HEK293 (cell line): ENCODE data around the gene SCTR.

Source experiments
- FEZF1 ChIP-seq: fragments of 450-650 bp; formaldehyde crosslinking; IDR thresholded peaks from 2 replicates; pipeline ENCODE4 v1.5.1; 2016; ENCODE audit warnings: missing biosample characterization, missing genetic modification characterization
- GLI2 ChIP-seq: fragments of 450-650 bp; formaldehyde crosslinking; IDR thresholded peaks from 2 replicates; pipeline ENCODE4; 2017; ENCODE audit warnings: missing biosample characterization, missing genetic modification characterization, low read depth, borderline replicate concordance
- HIC1 ChIP-seq: fragments of 450-650 bp; formaldehyde crosslinking; IDR thresholded peaks from 2 replicates; pipeline ENCODE4 v1.5.1; 2016; ENCODE audit warnings: missing biosample characterization, missing genetic modification characterization
- HOXA7 ChIP-seq: sonication (generic); formaldehyde crosslinking; IDR thresholded peaks from 2 replicates; pipeline ENCODE4 v1.8.1; 2022; ENCODE audit warnings: missing genetic modification reagents, borderline replicate concordance
- IKZF3 ChIP-seq: fragments of 450-650 bp; IDR thresholded peaks from 2 replicates; pipeline ENCODE4 v1.5.0; 2018; ENCODE audit warnings: missing biosample characterization, mild to moderate bottlenecking, missing genetic modification characterization, moderate library complexity
- KLF10 ChIP-seq: fragments of 450-650 bp; IDR thresholded peaks from 2 replicates; pipeline ENCODE4 v1.5.1; 2018; ENCODE audit warnings: missing biosample characterization, mild to moderate bottlenecking, missing genetic modification characterization
- KLF9 ChIP-seq: fragments of 450-650 bp; formaldehyde crosslinking; IDR thresholded peaks from 2 replicates; pipeline ENCODE4 v1.5.1; 2016; ENCODE audit warnings: missing biosample characterization, missing genetic modification characterization, low read depth
- MZF1 ChIP-seq: fragments of 450-650 bp; formaldehyde crosslinking; IDR thresholded peaks from 2 replicates; pipeline ENCODE4 v1.5.1; 2017; ENCODE audit warnings: missing biosample characterization, missing genetic modification characterization, borderline replicate concordance
- OSR2 ChIP-seq: fragments of 450-650 bp; formaldehyde crosslinking; IDR thresholded peaks from 2 replicates; pipeline ENCODE4 v1.5.1; 2016; ENCODE audit warnings: missing biosample characterization, missing genetic modification characterization
- PRDM6 ChIP-seq: fragments of 450-650 bp; formaldehyde crosslinking; IDR thresholded peaks from 2 replicates; pipeline ENCODE4 v1.5.1; 2017; ENCODE audit warnings: missing biosample characterization, missing genetic modification characterization
- SP3 ChIP-seq: fragments of 450-650 bp; formaldehyde crosslinking; IDR thresholded peaks from 2 replicates; pipeline ENCODE4 v1.5.1; 2016; ENCODE audit warnings: missing biosample characterization, missing genetic modification characterization
- ZBTB1 ChIP-seq: fragments of 450-650 bp; formaldehyde crosslinking; IDR thresholded peaks from 2 replicates; pipeline ENCODE4 v1.5.1; 2016; ENCODE audit warnings: missing biosample characterization, missing genetic modification characterization
- ZBTB44 ChIP-seq: fragments of 450-650 bp; IDR thresholded peaks from 2 replicates; pipeline ENCODE4 v1.5.1; 2018; ENCODE audit warnings: missing biosample characterization, mild to moderate bottlenecking, missing genetic modification characterization
- ZBTB48 ChIP-seq: fragments of 450-650 bp; formaldehyde crosslinking; IDR thresholded peaks from 2 replicates; pipeline ENCODE4 v1.5.1; 2016; ENCODE audit warnings: missing biosample characterization, missing genetic modification characterization
- ZFHX2 ChIP-seq: fragments of 450-650 bp; formaldehyde crosslinking; conservative IDR thresholded peaks from 2 replicates; pipeline ENCODE4 v1.5.1; 2016; ENCODE audit warnings: missing biosample characterization, missing genetic modification characterization
- ZNF112 ChIP-seq: fragments of 450-650 bp; formaldehyde crosslinking; IDR thresholded peaks from 2 replicates; pipeline ENCODE4 v1.5.0; 2017; ENCODE audit warnings: missing biosample characterization, missing genetic modification characterization
- ZNF146 ChIP-seq: fragments of 450-650 bp; formaldehyde crosslinking; IDR thresholded peaks from 2 replicates; pipeline ENCODE4 v1.5.1; 2016; ENCODE audit warnings: missing biosample characterization, missing genetic modification characterization
- ZNF157 ChIP-seq: fragments of 450-650 bp; formaldehyde crosslinking; IDR thresholded peaks from 2 replicates; pipeline ENCODE4 v1.5.1; 2016; ENCODE audit warnings: missing biosample characterization, missing genetic modification characterization
- ZNF169 ChIP-seq: fragments of 450-650 bp; formaldehyde crosslinking; IDR thresholded peaks from 2 replicates; pipeline ENCODE4 v1.5.1; 2016; ENCODE audit warnings: missing biosample characterization, missing genetic modification characterization
- ZNF221 ChIP-seq: fragments of 450-650 bp; formaldehyde crosslinking; IDR thresholded peaks from 2 replicates; pipeline ENCODE4 v1.5.1; 2017; ENCODE audit warnings: missing biosample characterization, missing genetic modification characterization, borderline replicate concordance
- ZNF223 ChIP-seq: fragments of 450-650 bp; formaldehyde crosslinking; IDR thresholded peaks from 2 replicates; pipeline ENCODE4 v1.5.1; 2016; ENCODE audit warnings: missing biosample characterization, missing genetic modification characterization
- ZNF266 ChIP-seq: fragments of 450-650 bp; formaldehyde crosslinking; IDR thresholded peaks from 2 replicates; pipeline ENCODE4 v1.5.1; 2016; ENCODE audit warnings: missing biosample characterization, missing genetic modification characterization, low read depth
- ZNF311 ChIP-seq: fragments of 450-650 bp; formaldehyde crosslinking; IDR thresholded peaks from 2 replicates; pipeline ENCODE4 v1.5.1; 2017; ENCODE audit warnings: missing biosample characterization, missing genetic modification characterization, borderline replicate concordance
- ZNF341 ChIP-seq: fragments of 450-650 bp; formaldehyde crosslinking; IDR thresholded peaks from 2 replicates; pipeline ENCODE4; 2016; ENCODE audit warnings: low read depth, missing biosample characterization, missing genetic modification characterization
- ZNF571 ChIP-seq: fragments of 450-650 bp; formaldehyde crosslinking; IDR thresholded peaks from 2 replicates; pipeline ENCODE4 v1.5.0; 2017; ENCODE audit warnings: missing biosample characterization, missing genetic modification characterization
- ZNF701 ChIP-seq: fragments of 450-650 bp; formaldehyde crosslinking; IDR thresholded peaks from 2 replicates; pipeline ENCODE4 v1.5.1; 2016; ENCODE audit warnings: missing biosample characterization, missing genetic modification characterization
- ZNF768 ChIP-seq: fragments of 450-650 bp; formaldehyde crosslinking; IDR thresholded peaks from 2 replicates; pipeline ENCODE4 v1.5.1; 2018; ENCODE audit warnings: missing biosample characterization, mild to moderate bottlenecking, missing genetic modification characterization
- ZNF791 ChIP-seq: fragments of 450-650 bp; formaldehyde crosslinking; IDR thresholded peaks from 2 replicates; pipeline ENCODE4 v1.5.1; 2016; ENCODE audit warnings: missing biosample characterization, missing genetic modification characterization
- ZSCAN5A ChIP-seq: fragments of 450-650 bp; formaldehyde crosslinking; IDR thresholded peaks from 2 replicates; pipeline ENCODE4 v1.5.1; 2016; ENCODE audit warnings: missing biosample characterization, missing genetic modification characterization
- TF ChIP-seq, protein P1 (sequence below): fragments of 450-650 bp; formaldehyde crosslinking; IDR thresholded peaks from 2 replicates; pipeline ENCODE4 v1.5.1; 2016; ENCODE audit warnings: missing biosample characterization, missing genetic modification characterization, low read depth
- TF ChIP-seq, protein P2 (sequence below): fragments of 450-650 bp; formaldehyde crosslinking; IDR thresholded peaks from 2 replicates; pipeline ENCODE4 v1.5.1; 2016; ENCODE audit warnings: missing biosample characterization, missing genetic modification characterization

The SCTR gene

DNA sequence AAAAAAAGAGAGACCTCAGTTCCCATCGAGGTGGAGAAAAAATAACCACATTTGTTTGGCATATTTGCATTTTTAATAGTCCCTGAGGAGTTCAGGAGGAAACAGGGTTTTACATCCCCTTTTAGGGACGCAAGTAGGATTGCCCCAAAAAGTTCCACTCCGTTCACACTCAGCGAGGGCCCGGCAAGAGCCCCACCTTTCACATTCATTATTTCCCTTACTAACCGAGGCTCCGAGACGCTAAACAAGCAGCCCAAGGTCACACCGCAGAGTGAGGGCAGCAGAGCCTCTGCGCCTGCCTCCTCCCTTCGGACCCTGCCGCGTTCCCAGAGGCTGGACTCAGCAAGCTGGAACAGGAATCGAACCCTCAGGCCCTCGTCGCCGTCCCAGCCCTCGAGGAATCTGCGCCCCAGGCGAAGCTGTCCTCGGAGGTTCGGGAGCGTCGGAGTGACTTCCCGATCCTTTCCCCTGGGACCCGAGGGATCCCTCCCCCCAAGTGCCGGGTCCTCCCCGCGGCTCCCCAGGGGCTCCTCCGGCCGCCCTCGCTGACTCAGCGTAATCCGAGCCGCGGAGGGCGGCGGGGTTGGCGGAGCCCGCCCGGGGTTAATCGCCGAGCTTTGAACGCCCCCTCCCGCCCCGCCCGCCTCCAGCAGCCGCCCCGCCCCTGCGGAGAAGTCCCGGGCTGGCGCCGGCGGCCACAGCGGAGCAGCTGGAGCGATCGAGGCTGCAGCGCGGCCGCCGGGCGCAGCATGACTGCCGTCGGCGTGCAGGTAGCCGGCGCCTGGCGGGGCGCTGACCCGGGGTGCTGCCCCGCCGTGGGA, 92.9 kb downstream of the SCTR start, which contains the start of gene TMEM37 (continued):
- TF ChIP-seq GLI2 (tag by site-specific recombination), result no peak
- TF ChIP-seq ZNF146 (tag by site-specific recombination), result no peak
- TF ChIP-seq, protein P1, sequence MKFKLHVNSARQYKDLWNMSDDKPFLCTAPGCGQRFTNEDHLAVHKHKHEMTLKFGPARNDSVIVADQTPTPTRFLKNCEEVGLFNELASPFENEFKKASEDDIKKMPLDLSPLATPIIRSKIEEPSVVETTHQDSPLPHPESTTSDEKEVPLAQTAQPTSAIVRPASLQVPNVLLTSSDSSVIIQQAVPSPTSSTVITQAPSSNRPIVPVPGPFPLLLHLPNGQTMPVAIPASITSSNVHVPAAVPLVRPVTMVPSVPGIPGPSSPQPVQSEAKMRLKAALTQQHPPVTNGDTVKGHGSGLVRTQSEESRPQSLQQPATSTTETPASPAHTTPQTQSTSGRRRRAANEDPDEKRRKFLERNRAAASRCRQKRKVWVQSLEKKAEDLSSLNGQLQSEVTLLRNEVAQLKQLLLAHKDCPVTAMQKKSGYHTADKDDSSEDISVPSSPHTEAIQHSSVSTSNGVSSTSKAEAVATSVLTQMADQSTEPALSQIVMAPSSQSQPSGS (tag by site-specific recombination), result no peak
- no peak for TF ChIP-seq ZBTB1
- peak; percentile 86 for TF ChIP-seq ZNF768 (tag by site-specific recombination)
- no peak for TF ChIP-seq ZNF221
- peak; percentile 75 for TF ChIP-seq ZBTB48 (tag by site-specific recombination)
- no peak for TF ChIP-seq ZNF157
- peak; percentile 32; the same call in 1 of the 2 replicates for TF ChIP-seq ZNF341 (tag by site-specific recombination)
- TF ChIP-seq, protein P2, sequence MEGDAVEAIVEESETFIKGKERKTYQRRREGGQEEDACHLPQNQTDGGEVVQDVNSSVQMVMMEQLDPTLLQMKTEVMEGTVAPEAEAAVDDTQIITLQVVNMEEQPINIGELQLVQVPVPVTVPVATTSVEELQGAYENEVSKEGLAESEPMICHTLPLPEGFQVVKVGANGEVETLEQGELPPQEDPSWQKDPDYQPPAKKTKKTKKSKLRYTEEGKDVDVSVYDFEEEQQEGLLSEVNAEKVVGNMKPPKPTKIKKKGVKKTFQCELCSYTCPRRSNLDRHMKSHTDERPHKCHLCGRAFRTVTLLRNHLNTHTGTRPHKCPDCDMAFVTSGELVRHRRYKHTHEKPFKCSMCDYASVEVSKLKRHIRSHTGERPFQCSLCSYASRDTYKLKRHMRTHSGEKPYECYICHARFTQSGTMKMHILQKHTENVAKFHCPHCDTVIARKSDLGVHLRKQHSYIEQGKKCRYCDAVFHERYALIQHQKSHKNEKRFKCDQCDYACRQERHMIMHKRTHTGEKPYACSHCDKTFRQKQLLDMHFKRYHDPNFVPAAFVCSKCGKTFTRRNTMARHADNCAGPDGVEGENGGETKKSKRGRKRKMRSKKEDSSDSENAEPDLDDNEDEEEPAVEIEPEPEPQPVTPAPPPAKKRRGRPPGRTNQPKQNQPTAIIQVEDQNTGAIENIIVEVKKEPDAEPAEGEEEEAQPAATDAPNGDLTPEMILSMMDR (tag by site-specific recombination), result no peak
- TF ChIP-seq ZNF266, result no peak
- TF ChIP-seq ZFHX2 (tag by site-specific recombination), result peak; percentile 79
- no peak for TF ChIP-seq ZNF571 (tag by site-specific recombination)
- TF ChIP-seq ZNF112 (tag by site-specific recombination), result no peak
- TF ChIP-seq ZNF169 (tag by site-specific recombination), result no peak
- TF ChIP-seq MZF1 (tag by site-specific recombination), result peak; percentile 40
- TF ChIP-seq KLF9, result peak; percentile 68
- TF ChIP-seq OSR2 (tag by site-specific recombination), result no peak
- no peak for TF ChIP-seq FEZF1 (tag by site-specific recombination)
- TF ChIP-seq SP3 (tag by site-specific recombination), result peak; percentile 70
- TF ChIP-seq HIC1, result peak; percentile 66; the same call in 1 of the 2 replicates
- no peak for TF ChIP-seq PRDM6 (tag by site-specific recombination)
- TF ChIP-seq HOXA7 (CRISPR knock-in tag), result no peak
- no peak for TF ChIP-seq ZSCAN5A
- TF ChIP-seq ZNF701, result no peak
- 0 out of 2 replicates have a peak, but pooled peaks have one; percentile 19 for TF ChIP-seq ZNF223 (tag by site-specific recombination)
- TF ChIP-seq ZNF791 (tag by site-specific recombination), result no peak
- TF ChIP-seq KLF10 (tag by site-specific recombination), result peak; percentile 53; the same call in 1 of the 2 replicates
- TF ChIP-seq IKZF3 (tag by site-specific recombination), result peak; percentile 89
- TF ChIP-seq ZBTB44 (tag by site-specific recombination), result no peak
- no peak for TF ChIP-seq ZNF311
